Lower leg skin (tissue), 4 donors: ENCODE results near the gene B3GLCT. TPM values are rescaled to one million over a fixed set of nuclear protein-coding genes. Genes with fewer than 3 reads are reported as not detected.
A peak's percentile ranks its signal among the peaks of the same experiment; 100 is the strongest.

Experiments
- DNase-seq, 2 donors: peaks; one replicate each; pipeline ENCODE4 v3.0.0-alpha.2; 2019; ENCODE audit warnings: low spot score in 2 of 2
- H3K4me3 ChIP-seq: fragments of 200-600 bp; sonication (generic); 2 replicates; pipeline ENCODE4 v1.5.1; 2017; ENCODE audit warnings: mild to moderate bottlenecking, low read depth; ENCODE audit not compliant: poor library complexity, severe bottlenecking
- POLR2A ChIP-seq, 2 donors: fragments of 450-650 bp; IDR thresholded peaks; one replicate each; pipeline ENCODE4 v1.6.1; 2016 to 2017; ENCODE audit warnings: antibody characterized with exemption in 2 of 2, mild to moderate bottlenecking in 1 of 2, moderate library complexity in 1 of 2
- WGBS, 2 donors: methylation state at CpG; one replicate each; pipeline ENCODE4 v1.1.5; 2018; 5-methylcytosine and 5-hydroxymethylcytosine counted together
- intact Hi-C: fragments of 100-400 bp; cut with DNase I; formaldehyde crosslinking; loops from one replicate; pipeline ENCODE4 v1.15.0; 2023; ENCODE audit warnings: low total_unique reads
- total RNA-seq, 4 donors: library from RNA; depleted of rRNA; stranded (reverse); fragments of >200 nt; gene quantifications; one replicate each; pipeline ENCODE4 v1.1.0, GENCODE V29; 2016
- TF ChIP-seq, protein P1 (sequence below), 3 donors: fragments of 450-650 bp; IDR thresholded peaks; one replicate each; pipeline ENCODE4 v1.5.1; 2016; ENCODE audit warnings: antibody characterized with exemption in 3 of 3, mild to moderate bottlenecking in 3 of 3, moderate library complexity in 2 of 3

Gene B3GLCT
- total RNA-seq, 4 donors from 2014 or later: 3.2 to 9.1 (median 6.2) TPM

GRCh38 chr13:31168166-31168565 is 31.6 kb upstream of the B3GLCT start:
- TF ChIP-seq, protein P1, sequence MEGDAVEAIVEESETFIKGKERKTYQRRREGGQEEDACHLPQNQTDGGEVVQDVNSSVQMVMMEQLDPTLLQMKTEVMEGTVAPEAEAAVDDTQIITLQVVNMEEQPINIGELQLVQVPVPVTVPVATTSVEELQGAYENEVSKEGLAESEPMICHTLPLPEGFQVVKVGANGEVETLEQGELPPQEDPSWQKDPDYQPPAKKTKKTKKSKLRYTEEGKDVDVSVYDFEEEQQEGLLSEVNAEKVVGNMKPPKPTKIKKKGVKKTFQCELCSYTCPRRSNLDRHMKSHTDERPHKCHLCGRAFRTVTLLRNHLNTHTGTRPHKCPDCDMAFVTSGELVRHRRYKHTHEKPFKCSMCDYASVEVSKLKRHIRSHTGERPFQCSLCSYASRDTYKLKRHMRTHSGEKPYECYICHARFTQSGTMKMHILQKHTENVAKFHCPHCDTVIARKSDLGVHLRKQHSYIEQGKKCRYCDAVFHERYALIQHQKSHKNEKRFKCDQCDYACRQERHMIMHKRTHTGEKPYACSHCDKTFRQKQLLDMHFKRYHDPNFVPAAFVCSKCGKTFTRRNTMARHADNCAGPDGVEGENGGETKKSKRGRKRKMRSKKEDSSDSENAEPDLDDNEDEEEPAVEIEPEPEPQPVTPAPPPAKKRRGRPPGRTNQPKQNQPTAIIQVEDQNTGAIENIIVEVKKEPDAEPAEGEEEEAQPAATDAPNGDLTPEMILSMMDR (IDR thresholded peaks at IDR 0.05): no peak
- TF ChIP-seq POLR2A (IDR thresholded peaks at IDR 0.05): no peak

GRCh38 chr13:31168736-31169135 is 31.0 kb upstream of the B3GLCT start:
- TF ChIP-seq, protein P1 (IDR thresholded peaks at IDR 0.05): no peak
- no peak for TF ChIP-seq POLR2A (IDR thresholded peaks at IDR 0.05)
- WGBS, 2 donors: 70 to 82% methylated on average over 11 of the region's 11 CpGs
- no peak for DNase-seq
- no peak overlapping the region for H3K4me3 ChIP-seq
- intact Hi-C loops: no loop called here

More at GRCh38 chr13:31168166-31168565, 31.6 kb upstream of the B3GLCT start:
- no peak overlapping the region for H3K4me3 ChIP-seq
- intact Hi-C loops: no loop called here
- 38 to 44% methylated on average over 2 of the region's 2 CpGs for WGBS, 2 donors
- DNase-seq: no peak

DNA sequence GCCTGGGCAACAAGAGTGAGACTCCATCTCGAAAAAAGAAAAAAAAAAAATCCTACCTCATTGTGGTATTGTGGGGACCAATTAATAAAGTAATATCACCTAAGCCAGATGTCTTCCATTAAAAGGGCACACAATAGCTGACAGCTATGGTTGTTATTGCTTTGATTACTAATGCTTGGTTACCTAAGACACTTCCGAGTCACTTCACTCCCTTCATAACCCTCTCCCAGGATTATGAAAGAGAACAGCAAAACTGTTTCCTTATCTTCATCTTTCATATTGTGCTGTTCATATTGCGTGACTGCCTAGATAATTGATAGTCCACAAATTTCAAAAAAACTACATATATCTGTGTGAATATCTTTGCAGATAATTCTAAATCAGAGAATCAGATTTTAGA is 27.8 kb upstream of the B3GLCT start:
- WGBS, 2 donors: 83 to 86% methylated on average over 3 of the region's 3 CpGs
- no peak overlapping the region for H3K4me3 ChIP-seq
- TF ChIP-seq, protein P1 (IDR thresholded peaks at IDR 0.05): no peak
- no peak for DNase-seq
- intact Hi-C loops: no loop called here

DNA sequence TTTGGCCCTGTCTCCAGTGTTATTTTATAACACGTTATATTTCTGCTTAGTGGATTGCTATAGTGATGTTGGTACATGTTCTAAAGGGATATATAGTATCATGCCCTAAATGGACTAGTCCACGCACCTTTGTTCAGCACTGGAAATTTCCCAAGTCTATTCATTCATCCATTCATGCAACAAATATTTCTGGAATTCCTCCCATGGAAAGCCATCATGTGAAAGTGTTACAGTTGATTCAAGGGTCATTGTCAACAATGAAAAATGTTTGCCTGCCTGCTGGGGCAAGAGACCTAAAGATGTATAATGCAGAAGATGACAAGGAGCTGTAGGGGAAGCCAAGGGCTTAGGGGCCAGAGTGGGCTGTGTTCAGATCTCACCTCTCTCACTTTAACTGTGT is 27.2 kb upstream of the B3GLCT start:
- TF ChIP-seq, protein P1 (IDR thresholded peaks at IDR 0.05): peak in 1 of 3 donors; percentile 11
- TF ChIP-seq POLR2A (IDR thresholded peaks at IDR 0.05): no peak
- intact Hi-C loops: no loop called here
- DNase-seq: no peak
- no peak overlapping the region for H3K4me3 ChIP-seq
- 53 to 65% methylated on average over 2 of the region's 2 CpGs for WGBS, 2 donors

DNA sequence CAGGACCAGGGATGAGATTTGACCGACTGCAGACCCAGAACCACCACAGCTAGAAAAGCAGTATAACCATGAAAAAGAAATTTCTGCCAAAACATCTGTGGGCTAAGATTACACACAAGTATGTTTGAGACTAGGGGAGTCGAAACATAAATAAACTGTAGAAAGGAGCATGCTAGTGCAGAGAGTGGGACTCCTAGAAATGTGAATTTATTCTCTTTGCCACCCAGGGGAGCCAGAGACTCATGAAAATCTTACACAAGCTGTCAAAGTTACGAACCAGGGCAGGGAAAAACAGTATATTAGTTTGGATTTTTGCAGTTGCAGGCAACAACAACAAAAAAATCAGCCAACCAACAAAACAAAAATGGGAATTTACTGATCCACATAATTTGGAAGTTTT is 25.8 kb upstream of the B3GLCT start:
- WGBS, 2 donors: 72 to 75% methylated on average over 3 of the region's 3 CpGs

More for the DNA sequence above, 25.8 kb upstream of the B3GLCT start:
- intact Hi-C loops: no loop called here
- DNase-seq: no peak
- TF ChIP-seq POLR2A (IDR thresholded peaks at IDR 0.05): no peak
- TF ChIP-seq, protein P1 (IDR thresholded peaks at IDR 0.05): no peak
- no peak overlapping the region for H3K4me3 ChIP-seq
